Activated T-cell treated with anti-CD3 and anti-CD28 coated beads, Interleukin-2, amount 50 U/mL, for 4 hours (primary cell): ENCODE data around the gene TMEM223. TPM values are rescaled to one million over a fixed set of nuclear protein-coding genes. Genes with fewer than 3 reads are reported as not detected.
"Not testable (repeated sequence)": the region's sequence is repeated elsewhere in the genome, so short reads cannot be mapped to it uniquely, and the experiment has no call there.

ENCODE experiments used
- ATAC-seq, 2 donors: fragments of 200-7000 bp; cut with Tn5 transposase; one replicate each; pipeline ENCODE4 v1.10.0; 2021
- DNase-seq: peaks from one replicate; pipeline ENCODE4 v3.0.0-alpha.2; 2020
- H3K27me3 Mint-ChIP-seq: one replicate; pipeline ENCODE4 v1.8.0; 2021; ENCODE audit warnings: low read depth, mixed read lengths
- H3K36me3 Mint-ChIP-seq: one replicate; pipeline ENCODE4 v1.8.0; 2022; ENCODE audit warnings: mixed read lengths; ENCODE audit not compliant: insufficient read depth
- H3K4me1 Mint-ChIP-seq: one replicate; pipeline ENCODE4 v1.8.0; 2021; ENCODE audit warnings: low read depth, mixed read lengths
- H3K4me3 Mint-ChIP-seq: one replicate; pipeline ENCODE4 v1.8.0; 2021; ENCODE audit warnings: mild to moderate bottlenecking, moderate library complexity, mixed read lengths
- H3K9me3 Mint-ChIP-seq: one replicate; pipeline ENCODE4 v1.8.0; 2021; ENCODE audit warnings: mixed read lengths
- total RNA-seq, 3 donors: library from RNA; stranded (reverse); gene quantifications; one replicate each; pipeline ENCODE4 v1.2.1, GENCODE V29; 2021

The TMEM223 gene, protein sequence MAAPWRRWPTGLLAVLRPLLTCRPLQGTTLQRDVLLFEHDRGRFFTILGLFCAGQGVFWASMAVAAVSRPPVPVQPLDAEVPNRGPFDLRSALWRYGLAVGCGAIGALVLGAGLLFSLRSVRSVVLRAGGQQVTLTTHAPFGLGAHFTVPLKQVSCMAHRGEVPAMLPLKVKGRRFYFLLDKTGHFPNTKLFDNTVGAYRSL
- 10 to 100 TPM in 2 of 3 donors, 1 to 10 TPM in 1; 9.4 to 12.1 (median 11.6) TPM for total RNA-seq

DNA sequence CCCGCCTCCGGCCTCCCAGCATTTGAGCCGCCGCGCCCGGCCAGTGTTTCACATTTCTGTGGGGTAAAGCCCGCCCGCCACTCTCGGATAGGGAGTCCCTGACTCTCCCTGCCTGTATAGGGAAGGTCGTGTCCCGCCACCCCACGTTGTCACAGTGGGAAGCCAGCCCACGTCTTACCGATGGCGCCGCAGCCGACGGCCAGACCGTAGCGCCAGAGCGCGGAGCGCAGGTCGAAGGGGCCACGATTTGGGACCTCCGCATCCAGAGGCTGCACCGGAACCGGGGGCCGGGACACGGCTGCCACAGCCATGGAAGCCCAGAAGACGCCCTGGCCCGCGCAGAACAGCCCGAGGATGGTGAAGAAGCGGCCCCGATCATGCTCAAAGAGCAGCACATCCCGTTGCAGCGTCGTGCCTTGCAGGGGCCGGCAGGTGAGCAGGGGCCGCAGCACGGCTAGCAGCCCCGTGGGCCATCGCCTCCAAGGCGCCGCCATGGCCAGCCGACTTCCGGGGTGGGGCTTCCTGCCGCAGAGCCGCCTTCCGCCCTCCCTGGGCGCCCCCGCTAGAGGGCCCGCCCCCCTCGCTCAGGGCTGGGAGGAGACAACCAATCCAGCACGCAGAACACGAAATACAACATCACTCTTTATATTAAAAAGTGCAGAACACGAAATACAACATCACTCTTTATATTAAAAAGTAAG is at the start of gene TMEM223:
Gene TMEM223 (minus strand): TSS at position 506 of the 701 bp plus-strand sequence. CDS start 12 bp downstream, at position 494.
- Mint-ChIP-seq H3K36me3 (peaks cover 27% of the 10 kb centered on the region), H3K4me3 (peak within 1 kb of the TSS; percentile 90), H3K9me3 (no peaks in the 10 kb centered on the region), H3K27me3 (no peaks in the 10 kb centered on the region), H3K4me1 (peaks cover 48% of the 10 kb centered on the region)
- DNase-seq (peak; percentile 85), ATAC-seq (peak; percentile 77 to 81)

GRCh38 chr11:62840721-62841360 is 49.0 kb upstream of the TMEM223 start:
- H3K4me1 Mint-ChIP-seq: peaks cover 25% of the 10 kb centered on the region
- H3K36me3 Mint-ChIP-seq: peaks cover 16% of the 10 kb centered on the region
- not testable (repeated sequence) for H3K27me3 Mint-ChIP-seq, H3K4me3 Mint-ChIP-seq, H3K9me3 Mint-ChIP-seq
- peak; percentile 68 for DNase-seq
- ATAC-seq: peak; percentile 44 to 55

- Mint-ChIP-seq H3K4me1 (peaks cover 33% of the 10 kb centered on the region), H3K4me3 (no peak within 1 kb of the TSS), H3K9me3 (no peaks in the 10 kb centered on the region), H3K36me3 (peaks cover 27% of the 10 kb centered on the region), H3K27me3 (no peaks in the 10 kb centered on the region)
- DNase-seq: peak; percentile 89
- peak; percentile 43 to 46 for ATAC-seq
Measured at GRCh38 chr11:62839050-62839945, 47.5 kb upstream of the TMEM223 start, which contains the start of gene WDR74. TSS of gene WDR74 (minus strand) at chr11:62839590. CDS start at chr11:62839570, 20 bp downstream.

- no peak overlapping the region for H3K4me3 Mint-ChIP-seq
- no peak for ATAC-seq
- peaks cover 53% of the 10 kb centered on the region for H3K4me1 Mint-ChIP-seq
- H3K36me3 Mint-ChIP-seq: peaks cover 41% of the 10 kb centered on the region
- no peak for DNase-seq
- H3K9me3 Mint-ChIP-seq: no peaks in the 10 kb centered on the region
- no peaks in the 10 kb centered on the region for H3K27me3 Mint-ChIP-seq
Measured at GRCh38 chr11:62835336-62835735, 43.5 kb upstream of the TMEM223 start.

DNA sequence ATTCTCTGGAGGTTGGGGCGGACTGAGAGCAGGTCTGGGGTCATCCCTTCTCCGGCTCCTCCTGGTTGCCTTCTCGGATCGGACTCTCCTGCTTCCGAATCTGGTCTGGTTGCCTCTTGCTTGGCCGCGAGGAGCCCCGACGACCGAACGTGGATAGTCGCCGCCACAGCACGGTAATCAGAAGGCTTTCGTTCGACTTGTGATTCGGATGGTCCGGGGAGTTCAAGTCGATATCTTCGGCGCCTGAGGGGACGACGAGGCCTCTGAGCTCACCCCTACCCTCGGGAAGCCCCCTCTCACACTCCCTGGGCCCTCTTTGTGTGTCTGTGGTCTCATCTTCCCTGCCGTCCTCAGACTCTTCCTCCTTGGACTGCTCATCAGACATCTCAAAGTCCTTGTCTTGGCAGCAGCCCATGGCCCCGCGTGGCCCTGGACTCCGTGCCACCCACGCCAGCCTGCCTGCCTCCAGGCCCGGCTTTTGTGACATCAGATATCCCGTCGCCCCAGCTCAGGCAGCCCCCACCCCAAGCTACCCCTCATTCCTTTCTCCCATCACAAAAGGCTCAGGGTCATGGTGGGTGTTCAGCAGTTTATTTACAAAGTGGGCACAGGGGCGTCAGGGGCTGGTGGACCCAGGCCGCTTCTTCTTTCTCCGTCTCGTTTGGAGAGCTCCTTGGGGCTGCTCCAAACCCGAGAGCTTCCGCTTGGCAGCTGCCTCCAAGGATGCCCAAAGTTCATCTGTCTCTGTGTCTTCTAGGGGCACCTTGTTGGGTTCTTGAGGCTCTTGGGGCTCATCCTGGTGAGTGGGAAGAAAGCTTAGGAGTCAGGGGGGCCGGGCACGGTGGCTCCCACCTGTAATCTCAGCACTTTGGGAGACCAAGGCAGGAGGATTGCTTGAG is 40.8 kb upstream of the TMEM223 start, which contains the start of gene TEX54:
Gene TEX54 (minus strand): TSS at position 506 of the 899 bp plus-strand sequence.
- Mint-ChIP-seq H3K4me3 (peak within 1 kb of the TSS; percentile 90), H3K9me3 (no peaks in the 10 kb centered on the region), H3K4me1 (peaks cover 50% of the 10 kb centered on the region), H3K36me3 (peaks cover 34% of the 10 kb centered on the region), H3K27me3 (no peaks in the 10 kb centered on the region)
- ATAC-seq (peak; percentile 1 to 3), DNase-seq (no peak)

DNA sequence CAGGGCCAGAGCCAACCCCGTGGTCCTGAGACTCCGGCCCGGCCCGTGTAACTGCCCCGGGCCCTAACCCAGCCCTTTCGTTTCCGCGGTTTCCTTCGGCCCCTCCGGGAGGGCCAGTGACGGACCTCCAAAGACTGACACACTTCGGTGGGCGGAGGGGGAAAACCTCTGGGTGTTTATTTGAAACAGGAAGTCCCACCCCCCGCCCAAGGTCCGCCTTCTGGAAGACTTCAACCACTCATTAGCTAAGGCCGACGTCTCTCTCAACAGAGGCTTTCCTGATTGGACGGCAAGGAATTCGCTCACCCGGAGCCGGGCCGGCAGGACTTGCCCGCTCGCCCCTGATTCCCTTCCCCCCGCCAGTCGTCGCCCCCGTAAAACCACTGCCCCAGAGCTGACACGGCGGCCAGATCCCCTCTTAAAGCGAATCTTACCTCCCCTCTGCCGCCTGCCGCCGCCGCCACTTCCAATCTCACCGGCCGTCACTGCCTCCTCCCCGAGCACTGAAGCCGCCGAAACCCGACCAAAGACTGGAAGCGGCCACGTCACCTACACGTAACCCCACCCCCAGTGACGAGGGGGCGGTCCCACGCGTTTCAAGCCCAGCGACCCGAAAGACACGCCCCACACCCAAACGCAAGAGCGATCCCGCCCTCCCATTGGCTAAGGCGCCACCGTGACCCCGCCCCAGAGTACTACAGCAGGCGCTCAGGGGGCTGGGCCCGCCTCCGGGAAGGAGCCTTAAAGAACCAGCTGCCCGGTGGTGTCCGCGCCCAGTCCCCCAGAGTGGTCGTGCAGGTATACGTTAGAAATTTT is 39.9 kb upstream of the TMEM223 start, which contains the start of gene STX5:
Gene STX5 (minus strand): TSS at position 532 of the 816 bp plus-strand sequence. CDS start 808 bp downstream, outside the sequence.
- Mint-ChIP-seq H3K4me1 (peaks cover 45% of the 10 kb centered on the region), H3K4me3 (peak within 1 kb of the TSS; percentile 90), H3K9me3 (no peaks in the 10 kb centered on the region), H3K27me3 (no peaks in the 10 kb centered on the region), H3K36me3 (peaks cover 36% of the 10 kb centered on the region)
- ATAC-seq: peak; percentile 91 to 93
- peak; percentile 100 for DNase-seq

DNA sequence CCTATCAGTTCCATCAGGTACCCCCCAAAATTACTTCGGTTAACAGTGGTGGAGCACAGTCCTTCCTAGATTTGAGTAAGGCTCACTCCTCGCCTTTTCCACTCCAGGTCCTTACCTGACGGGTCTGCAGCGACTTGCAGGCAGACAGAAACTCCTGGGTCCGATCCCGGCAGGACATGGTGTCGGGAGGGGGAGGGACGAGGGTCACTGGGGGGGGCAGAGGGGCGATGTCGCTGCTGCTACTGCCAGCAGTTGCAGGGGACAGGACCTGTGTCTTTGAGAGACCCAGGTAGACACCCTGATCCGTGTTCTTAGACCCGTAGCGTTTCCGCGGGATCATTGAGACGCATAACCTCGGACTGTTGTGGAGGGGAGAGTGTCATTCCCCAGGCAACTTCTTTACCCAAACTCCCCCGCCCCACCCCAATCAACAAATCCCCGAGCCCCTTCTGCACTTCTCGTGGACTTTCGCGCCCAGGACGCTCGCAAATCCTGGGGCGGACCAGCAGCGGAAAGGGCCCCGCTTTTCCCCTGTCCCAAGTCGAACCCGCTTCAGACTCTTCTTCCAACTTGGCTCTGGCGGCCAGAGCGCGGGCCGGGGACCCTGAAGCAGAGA is 39.2 kb upstream of the TMEM223 start:
- no peak for DNase-seq
- Mint-ChIP-seq H3K9me3 (no peaks in the 10 kb centered on the region), H3K27me3 (no peaks in the 10 kb centered on the region), H3K4me1 (peaks cover 41% of the 10 kb centered on the region), H3K4me3 (peak overlapping the region; percentile 90), H3K36me3 (peaks cover 31% of the 10 kb centered on the region)
- ATAC-seq: no peak

GRCh38 chr11:62828130-62828529 is 36.3 kb upstream of the TMEM223 start:
- H3K4me3 Mint-ChIP-seq, DNase-seq, H3K9me3 Mint-ChIP-seq, ATAC-seq, H3K27me3 Mint-ChIP-seq: not testable (repeated sequence)
- peaks cover 28% of the 10 kb centered on the region for H3K36me3 Mint-ChIP-seq
- H3K4me1 Mint-ChIP-seq: peaks cover 27% of the 10 kb centered on the region

GRCh38 chr11:62823677-62824076 is 31.9 kb upstream of the TMEM223 start:
- H3K4me3 Mint-ChIP-seq: no peak overlapping the region
- no peaks in the 10 kb centered on the region for H3K27me3 Mint-ChIP-seq
- peaks cover 4% of the 10 kb centered on the region for H3K4me1 Mint-ChIP-seq
- no peaks in the 10 kb centered on the region for H3K9me3 Mint-ChIP-seq
- ATAC-seq (no peak), DNase-seq (no peak)
- H3K36me3 Mint-ChIP-seq: peaks cover 35% of the 10 kb centered on the region

DNA sequence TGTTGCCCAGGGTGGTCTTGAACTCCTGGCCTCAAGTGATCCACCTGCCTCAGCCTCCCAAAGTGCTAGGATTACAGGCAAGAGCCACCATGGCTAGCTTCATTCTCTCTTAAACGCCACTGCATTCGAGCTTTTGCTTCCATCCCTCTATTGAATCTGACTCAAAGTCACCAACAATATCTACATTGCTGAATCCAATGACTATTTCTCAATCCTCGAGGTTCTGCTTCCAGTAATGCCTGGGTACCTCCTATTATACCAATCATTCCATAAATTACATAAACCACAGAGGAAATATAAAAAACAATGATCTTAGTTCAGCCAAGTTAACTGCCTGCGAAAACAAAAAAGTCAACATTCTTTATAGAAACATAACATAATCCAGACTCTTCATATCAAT is 25.3 kb upstream of the TMEM223 start:
- Mint-ChIP-seq H3K36me3 (peaks cover 11% of the 10 kb centered on the region), H3K4me1 (no peaks in the 10 kb centered on the region), H3K9me3 (no peaks in the 10 kb centered on the region), H3K4me3 (no peak overlapping the region), H3K27me3 (no peaks in the 10 kb centered on the region)
- ATAC-seq (no peak), DNase-seq (no peak)

DNA sequence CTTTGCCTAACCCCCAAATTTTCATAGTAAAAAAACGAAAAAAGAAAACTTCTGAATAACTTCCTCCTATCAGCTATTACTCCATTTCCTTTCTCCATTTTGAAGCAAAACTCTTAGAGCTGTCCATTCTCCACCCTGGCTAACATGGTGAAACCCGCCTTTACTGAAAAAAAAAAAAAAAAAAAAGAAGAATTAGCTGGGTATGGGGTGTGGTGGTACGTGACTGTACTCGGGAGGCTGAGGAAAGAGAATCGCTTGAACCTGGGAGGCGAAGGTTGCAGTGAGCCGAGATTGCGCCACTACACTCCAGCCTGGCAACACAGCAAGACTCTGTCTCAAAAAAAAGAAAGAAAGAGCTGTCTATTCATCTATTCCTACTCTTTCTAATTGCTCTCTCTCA is 24.8 kb upstream of the TMEM223 start:
- no peaks in the 10 kb centered on the region for H3K4me1 Mint-ChIP-seq
- H3K9me3 Mint-ChIP-seq: no peaks in the 10 kb centered on the region
- no peak for ATAC-seq
- no peaks in the 10 kb centered on the region for H3K27me3 Mint-ChIP-seq
- H3K4me3 Mint-ChIP-seq: no peak overlapping the region
- no peak for DNase-seq
- H3K36me3 Mint-ChIP-seq: peaks cover 11% of the 10 kb centered on the region

- H3K27me3 Mint-ChIP-seq: no peaks in the 10 kb centered on the region
- ATAC-seq: no peak
Measured at GRCh38 chr11:62811659-62812058, 19.9 kb upstream of the TMEM223 start.

More at GRCh38 chr11:62811659-62812058, 19.9 kb upstream of the TMEM223 start:
- no peak for DNase-seq
- Mint-ChIP-seq H3K9me3 (no peaks in the 10 kb centered on the region), H3K4me3 (no peak overlapping the region), H3K36me3 (no peaks in the 10 kb centered on the region), H3K4me1 (peaks cover 1% of the 10 kb centered on the region)
